ENCODE measurements around the gene C19orf47.

C19orf47 gene, protein sequence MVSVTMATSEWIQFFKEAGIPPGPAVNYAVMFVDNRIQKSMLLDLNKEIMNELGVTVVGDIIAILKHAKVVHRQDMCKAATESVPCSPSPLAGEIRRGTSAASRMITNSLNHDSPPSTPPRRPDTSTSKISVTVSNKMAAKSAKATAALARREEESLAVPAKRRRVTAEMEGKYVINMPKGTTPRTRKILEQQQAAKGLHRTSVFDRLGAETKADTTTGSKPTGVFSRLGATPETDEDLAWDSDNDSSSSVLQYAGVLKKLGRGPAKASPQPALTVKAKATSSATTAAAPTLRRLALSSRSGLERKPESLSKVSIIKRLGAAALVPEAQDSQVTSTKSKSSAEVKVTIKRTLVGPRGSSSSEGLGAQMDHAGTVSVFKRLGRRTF

DNA sequence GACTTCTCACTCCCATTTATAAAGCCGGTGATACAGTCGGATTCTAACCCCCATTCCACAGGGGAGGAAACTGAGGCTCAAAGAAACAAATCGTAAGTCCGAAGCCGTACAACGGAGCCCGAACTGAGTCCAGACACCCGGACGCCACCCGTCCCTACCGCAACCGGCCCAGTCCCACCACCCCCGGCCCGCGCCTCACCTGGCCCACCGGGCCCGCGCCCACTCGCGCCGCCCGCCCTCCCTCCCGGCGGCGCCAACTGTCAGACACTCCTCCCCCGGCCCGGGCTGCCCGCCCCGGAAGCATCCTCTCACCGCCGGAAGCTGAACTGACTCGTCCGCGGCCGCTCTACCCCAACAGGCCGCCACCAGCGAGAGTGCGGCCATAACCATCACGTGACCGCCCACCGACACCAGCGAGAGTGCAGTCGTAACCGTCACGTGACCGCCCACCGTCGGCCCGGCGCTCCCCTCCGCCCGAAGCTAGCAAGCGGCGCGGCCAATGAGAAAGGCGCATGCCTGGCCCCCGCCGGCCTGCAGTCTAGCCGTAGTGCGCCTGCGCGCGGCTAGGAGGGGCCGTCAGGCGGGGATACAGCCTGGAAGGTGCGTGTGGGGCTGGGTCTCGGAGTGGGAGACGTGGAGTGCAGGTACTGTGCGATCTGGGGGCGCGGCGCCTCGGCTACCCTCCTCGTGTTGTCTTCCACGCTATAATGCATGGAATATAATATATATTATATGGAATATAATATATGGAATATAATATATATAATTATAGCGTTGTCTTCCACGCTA lies at the start of gene C19orf47, which contains the start of gene PLD3:
TSS of gene C19orf47 (minus strand) at position 273 of the 789 bp plus-strand sequence. CDS start 6,540 bp downstream, outside the sequence.
TSS of gene PLD3 (plus strand) at position 571 of the 789 bp plus-strand sequence. CDS start 17,789 bp downstream, outside the sequence.
- DNase-seq: peak; percentile 98

DNA sequence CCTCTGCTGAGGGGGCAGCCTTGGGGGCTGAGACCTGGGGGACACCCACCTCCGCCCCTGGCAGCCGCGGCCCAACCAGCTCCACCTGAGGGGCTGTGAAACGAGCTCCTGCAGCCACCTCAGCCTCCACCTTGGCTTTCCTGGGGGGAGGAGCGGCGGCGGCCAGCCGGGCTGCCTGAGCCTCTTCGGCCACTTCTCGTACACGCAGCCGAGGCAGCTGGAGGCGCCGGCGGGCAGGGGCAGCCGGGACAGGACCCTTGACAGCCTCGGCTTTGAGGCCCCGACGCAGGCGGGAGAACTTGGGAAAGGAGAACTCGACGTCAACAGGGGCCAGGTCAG lies 49.3 kb upstream of the C19orf47 start:
- DNase-seq: no peak

DNA sequence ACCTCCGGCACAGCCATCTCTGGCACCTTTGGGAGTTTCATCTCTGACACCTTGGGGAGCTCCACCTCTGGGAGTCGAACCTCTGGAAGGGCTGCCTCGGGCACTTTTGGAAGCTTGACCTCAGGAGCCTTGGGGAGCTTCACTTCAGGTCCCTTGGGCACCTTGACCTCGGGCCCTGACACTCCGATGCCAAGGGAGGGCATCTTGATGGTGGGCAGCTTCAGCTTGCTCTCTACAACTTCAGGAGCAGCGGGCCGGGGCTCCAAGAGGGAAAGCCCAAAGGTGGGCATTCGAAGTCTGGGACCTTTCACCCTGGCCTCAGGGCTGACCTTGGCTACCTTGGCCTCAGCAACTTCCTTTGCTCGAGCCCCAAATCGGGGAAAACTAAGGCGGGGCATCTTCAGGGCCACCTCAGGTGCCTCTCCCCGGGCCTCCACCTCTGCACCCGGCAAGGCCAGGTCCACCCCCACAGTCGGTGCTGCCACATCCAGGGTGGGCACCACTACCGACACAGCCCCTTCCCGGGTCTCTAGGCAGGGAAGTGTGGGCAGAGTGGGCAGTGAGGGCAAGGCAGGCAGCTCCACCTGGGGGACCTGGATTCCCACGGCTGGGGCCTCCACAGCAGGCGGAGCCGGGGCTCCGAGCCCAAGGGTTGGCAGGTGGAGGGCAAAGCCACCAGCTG lies 48.8 kb upstream of the C19orf47 start:
- DNase-seq: no peak

DNA sequence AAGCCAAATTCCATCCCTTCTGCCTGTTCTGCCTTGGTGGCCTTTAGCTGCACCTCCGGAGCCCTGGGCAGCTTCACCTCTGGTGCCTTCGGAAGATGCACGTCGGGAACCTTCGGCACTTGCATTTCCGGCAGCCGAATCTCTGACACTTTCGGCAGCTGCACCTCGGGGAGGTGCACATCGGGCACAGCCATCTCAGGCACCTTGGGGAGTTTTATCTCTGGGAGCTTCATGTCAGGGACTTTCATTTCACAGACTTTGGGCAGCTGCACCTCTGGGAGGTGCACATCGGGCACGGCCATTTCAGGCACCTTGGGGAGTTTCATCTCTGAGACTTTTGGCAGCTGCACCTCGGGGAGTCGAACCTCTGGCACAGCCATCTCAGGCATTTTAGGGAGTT lies 47.8 kb upstream of the C19orf47 start:
- DNase-seq: no peak

DNA sequence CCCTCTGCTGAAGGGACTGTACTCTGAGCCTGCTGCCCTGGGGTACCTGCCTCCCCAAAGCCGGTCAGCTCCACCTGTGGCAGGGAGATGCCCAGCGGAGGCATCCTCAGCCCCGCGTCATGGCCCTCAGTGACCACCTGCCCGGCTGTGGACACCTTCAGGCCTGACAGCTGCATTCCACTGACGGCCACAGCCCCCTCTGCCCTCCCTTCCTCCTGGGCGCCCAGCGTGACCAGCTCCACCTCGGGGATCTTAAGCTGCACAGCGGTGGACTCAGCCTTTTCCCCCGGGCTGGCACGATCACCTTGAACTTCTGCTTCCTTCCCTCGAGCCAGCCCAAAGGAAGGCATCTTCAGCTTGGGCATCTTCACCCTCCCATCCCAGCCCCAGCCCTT lies 46.6 kb upstream of the C19orf47 start:
- no peak for DNase-seq

DNA sequence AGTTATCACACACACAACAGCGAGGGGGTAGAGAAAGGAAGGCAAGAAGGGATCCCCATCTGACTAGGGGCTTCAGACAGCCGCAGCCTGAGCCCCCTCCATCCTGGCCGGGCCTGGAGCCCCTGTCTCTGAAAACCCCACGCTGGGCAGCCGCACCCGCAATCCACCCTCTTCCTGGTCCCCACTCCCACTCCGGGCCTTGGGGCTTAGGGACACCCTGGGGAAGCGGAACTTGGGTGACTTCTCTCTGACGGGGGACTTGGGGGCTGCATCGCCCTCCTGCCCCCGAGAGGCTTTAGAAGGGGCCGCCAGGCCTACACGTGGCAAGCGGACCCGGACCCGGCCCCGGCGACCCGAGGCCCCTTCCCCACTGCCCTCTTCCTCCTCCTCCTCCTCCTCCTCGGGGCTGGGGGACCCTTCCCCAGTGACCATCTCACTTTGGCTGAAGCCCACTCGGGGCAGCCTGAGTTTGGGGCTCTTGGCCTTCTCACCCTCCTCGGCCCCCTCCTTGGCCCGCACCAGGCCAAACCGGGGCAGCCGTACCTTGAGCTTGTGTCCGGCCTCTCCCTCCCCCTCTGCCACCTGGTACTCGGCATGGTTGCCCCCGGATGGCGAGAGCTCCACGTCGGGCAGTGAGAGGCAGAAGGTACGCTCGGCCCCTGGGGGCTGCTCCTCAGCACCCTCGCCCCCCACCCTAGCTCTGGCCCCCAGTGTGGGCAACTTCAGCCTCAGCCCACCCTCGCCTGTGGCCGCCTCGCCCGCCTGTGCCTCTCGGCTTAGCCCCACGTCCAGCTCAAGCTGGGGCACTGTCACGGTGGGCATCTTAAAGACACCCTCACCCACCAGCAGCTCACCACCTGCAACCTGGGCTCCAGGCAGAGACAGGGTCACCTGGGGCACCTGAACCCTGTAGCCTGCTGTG lies 46.0 kb upstream of the C19orf47 start:
- no peak for DNase-seq

DNA sequence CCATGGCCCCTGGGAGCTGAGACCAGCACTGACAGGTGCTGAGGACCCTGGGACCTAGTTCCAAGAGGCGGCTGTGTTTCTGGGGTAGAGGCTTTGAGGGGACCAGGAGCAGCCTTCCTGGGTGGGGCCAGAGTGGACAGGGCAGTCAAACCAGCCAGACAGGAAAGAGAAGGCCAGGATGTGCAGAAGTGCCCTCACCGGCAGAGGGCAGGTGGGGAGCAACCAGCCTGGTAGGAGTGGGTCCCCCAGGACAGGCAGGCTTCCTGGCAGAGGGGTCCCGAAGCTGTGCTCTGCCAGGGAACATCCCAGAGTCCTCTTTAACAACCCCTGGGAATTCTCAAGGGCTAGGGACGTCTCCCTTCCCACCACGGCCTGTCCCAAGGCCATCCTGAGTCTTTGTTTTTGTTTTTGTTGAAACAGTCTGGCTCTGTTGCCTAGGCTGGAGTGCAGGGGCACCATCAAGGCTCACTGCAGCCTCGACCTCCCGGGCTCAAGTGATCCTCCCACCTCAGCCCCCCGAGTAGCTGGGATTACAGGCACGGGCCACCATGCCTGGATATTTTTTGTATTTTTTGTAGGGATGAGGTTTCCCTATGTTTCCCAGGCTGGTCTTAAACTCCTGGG lies 44.8 kb upstream of the C19orf47 start:
- peak; percentile 29 for DNase-seq

DNA sequence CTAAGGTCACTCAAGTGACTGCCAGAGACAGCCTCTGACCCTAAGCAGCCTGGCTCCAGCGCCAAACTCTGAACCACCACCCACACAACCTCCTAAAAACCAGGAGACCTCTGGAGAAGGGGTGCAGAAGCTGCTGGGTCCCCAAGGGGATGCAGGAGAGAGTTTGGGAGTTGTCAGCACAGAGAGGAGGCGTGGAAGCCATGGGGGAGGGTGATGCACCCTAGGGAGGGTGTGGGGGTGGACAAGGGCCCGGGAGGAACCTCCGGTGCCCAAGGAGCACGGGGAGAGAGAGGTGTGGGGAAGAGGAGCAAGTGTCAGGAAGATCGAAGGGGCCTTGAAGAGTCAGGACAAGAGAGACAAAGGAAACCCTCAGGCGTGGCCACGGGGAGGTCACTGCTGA lies 43.9 kb upstream of the C19orf47 start:
- no peak for DNase-seq

DNA sequence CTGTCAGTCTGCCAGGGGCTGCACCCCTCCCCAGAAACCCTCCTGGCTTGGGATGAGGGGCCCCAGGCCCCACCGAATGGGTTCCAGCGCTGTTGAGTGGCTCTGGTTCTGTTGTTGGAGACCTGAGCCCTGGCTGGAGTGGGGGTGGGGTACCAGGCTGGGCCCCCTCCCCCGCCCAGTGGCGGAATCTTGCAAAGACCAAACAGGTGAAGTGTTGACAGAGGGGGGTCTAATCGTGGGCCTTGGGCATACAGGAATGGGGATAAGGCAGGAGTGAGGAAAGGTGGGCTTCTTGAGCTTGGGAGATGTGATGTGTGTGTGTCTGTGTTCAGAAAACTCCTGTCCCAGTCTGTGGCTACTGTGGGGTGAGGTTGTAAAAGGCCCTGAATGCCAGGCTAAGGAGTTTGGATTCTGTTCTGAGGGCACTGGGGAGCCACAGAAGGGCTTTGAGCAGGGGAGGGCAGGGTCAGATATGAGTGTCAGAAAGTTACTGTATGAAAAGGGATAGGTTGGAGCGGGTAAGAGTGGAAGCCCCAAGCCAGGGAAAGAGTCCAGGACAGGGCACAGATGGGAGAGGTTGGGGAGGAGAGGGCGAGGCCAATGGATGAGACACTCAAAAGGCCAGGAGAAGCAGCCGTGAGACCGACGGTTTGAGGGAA lies 42.0 kb upstream of the C19orf47 start, which contains the start of gene HIPK4:
TSS of gene HIPK4 (minus strand) at position 98 of the 659 bp plus-strand sequence. CDS start 279 bp downstream, outside the sequence.
- no peak for DNase-seq

DNA sequence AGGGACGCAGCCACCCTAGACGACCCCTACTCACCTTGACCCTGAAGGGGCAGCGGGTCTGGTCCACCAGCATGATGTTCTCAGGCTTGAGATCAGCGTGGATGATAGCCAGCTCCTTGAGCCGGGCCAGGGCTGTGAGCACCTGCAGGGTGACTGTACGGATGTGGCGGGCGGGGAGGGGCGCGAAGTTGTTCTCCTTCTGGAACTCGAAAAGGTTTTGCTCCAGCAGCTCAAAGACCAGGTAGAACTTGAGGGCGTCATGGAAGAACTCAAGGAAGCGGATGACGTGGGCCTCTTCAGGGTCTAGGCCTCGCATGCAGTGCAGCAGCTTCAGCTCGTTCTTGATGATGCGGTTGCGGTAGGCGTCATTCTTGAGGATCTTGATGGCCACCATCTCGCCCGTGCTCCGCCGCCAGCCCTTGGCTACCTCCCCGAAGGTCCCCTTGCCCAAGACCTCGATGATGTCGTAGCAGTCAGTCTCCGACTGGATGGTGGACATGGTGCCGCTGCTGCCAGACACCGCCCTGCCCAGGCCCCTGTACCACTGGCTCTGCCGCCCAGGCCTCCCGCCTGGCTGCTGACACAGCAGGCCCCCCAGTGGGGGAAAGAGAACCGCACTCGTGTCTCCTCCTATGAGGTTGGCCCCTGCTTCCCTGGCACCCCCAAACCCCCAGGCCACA lies 41.3 kb upstream of the C19orf47 start:
- DNase-seq: no peak

DNA sequence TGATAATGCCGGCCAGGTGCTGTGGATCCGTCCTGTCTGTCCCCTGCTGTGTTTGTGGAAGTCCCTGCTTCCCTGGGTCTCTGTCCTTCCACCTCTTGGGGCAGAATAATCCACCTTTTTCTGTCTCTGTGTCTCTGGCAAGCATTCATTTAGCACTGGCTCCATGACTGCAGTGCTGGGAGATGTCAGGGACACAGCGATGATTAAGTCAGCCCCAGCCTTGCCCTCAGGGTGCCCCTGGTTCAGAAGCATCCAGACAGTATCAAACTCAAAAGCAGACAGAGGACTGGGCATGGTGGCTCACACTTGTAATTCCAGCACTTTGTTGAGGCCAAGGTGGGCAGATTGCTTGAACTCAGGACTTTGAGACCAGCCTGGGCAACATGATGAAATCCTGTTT lies 40.3 kb upstream of the C19orf47 start:
- DNase-seq: no peak

DNA sequence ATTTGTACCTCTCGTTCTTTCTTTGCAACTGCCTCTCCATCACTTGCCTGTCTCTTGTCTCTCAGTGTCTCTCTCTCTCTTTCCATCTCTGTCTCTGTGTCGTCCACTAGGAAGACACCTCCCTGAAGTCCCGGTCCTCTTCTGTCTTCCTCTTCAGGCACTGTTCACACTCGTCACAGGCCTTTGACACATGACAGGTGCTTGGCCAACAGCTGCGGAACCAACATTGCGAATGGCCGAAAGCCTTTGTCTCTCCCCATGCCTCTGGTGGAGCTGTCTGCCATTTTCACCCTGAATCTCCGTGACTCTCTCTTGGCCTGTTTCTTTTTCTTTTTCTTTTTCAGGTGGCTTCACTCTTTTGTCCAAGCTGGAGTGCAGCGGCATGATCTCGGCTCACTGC lies 39.0 kb upstream of the C19orf47 start:
- no peak for DNase-seq

DNA sequence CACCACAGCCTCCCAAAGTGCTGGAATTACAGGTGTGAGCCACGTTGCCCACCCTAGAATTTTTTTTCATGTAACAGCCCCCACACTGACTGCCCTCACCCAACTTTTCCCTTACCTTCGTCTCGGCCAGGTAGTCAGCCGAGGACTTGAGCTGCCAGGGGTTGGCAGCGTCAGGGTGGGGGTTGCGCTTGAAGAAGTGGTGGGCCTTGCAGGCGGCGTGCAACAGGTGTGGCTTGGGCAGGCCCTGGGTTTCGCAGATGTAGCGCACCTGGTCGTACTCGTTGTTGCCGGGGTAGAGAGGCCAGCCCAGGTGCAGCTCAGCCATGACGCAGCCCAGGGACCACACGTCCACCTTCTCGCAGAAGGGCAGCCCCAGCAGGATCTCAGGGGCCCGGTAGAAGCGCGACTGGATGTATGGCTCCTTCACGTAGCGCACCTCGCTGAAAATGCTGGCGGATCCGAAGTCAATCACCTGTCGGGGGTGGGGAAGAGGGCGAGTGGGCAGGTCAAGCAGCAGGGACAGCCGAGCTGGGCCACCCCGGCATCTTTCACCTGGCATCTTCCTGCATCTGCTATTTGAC lies 35.6 kb upstream of the C19orf47 start:
- peak; percentile 18 for DNase-seq

DNA sequence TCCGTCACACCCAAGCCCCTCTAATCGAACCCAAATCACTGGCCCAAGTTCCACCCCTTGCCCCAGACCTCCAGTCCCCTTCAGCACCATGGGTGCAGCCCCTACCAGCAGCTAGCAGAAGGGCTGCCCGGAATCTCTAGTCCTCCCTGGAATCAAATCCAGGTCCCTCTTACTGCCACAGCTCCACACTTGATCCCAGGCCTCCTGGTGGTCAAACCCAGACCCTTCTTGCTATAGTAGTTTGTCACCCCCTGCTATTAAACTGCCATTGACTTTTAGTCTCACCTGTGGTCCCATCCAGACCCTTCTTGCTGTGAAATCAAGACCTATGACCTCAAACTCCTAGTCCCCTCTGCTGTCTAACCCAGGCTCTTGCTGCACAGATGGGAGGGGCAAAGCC lies 33.1 kb upstream of the C19orf47 start:
- no peak for DNase-seq

DNA sequence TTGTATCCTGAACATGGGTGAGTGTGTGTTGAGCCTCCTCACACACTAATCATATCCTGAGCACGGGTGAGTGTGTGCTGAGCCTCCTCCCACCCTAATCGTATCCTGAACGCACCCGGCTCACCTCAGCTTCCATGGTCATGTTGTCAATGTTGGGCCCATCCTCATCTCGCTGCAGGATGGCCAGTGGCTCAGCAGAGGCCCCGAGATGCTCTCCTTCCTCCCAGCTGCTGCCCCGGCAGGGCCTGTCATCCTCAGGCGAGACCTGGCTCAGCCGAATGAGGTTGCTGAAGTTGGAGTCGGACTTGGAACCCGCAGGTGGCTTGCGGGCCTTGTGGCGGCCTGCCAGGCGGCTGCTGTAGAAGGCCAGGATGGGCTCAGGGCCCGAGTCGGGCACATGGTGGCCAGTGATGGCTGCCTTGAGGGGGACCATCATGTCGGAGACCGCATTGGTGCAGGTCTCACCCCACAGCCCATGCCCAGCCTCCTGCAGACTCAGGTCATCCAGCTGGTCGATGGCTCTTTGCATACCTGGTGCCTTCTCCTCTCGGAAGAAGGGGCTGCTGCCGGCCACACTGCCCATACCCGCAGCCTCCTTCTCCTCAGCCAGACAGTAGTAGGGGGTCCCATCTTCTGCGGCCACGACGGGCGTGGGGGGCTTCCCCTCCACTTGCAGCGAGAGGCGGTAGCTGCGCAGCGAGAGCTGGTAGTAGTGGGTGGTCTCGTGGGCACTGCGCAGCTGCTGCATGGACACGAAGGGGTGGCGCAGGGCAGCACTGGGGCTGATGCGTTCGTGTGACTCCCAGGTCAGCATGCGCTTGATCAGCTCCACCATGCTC lies 32.2 kb upstream of the C19orf47 start:
- no peak for DNase-seq

DNA sequence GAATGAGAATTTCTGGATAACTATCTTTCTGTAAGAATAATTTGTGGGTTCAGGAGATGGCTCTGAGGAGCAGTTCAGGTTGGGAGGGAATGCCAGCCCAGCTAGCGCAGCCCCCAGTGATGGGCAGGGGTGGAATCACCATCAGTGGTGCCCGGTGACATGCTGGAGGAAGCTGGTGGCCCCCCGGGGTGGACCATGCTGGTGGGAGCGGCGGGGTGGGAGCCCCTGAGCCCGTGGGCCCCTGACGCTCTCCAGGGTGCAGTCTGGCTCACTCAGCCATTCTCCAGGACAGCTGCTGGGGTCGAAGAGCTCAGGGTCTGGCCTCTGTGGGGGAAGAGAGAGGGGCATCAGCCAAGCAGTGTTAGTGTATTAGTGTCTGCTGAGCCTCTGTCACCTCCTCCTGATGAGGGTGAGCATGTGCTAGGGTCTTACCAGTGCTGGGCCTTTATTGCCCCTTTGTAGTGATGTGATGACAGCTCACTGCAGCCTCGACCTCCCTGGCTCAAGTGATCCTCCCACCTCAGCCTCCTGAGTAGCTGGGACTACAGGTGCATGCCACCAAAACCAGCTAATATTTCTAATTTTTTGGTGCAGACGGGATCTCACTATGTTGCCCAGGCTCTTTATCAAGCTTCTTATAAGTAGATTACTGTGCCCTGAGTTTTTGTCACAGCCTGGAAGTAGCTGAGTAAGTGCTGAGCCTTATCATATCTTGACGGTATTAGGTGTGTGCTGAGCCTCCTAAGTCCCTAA lies 31.4 kb upstream of the C19orf47 start:
- DNase-seq: no peak

DNA sequence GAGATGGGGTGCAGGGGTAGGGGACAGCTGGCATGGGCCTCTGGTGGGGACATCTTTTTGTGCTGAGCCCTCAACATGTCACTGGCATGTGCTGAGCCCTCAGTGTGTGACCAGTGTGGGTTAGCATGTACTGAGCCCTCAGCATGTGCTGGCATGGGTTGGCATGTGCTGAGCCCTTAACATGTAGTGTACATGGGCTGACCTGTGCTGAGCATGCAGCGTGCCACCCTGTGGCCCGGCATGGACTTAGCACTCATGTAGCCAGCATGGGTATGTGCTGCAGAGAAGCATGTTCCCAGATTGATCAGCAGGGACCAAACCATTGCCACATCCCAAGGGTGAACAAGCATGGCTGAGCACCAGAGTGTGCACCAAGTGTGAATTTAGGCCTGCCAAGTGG lies 30.3 kb upstream of the C19orf47 start:
- no peak for DNase-seq

DNA sequence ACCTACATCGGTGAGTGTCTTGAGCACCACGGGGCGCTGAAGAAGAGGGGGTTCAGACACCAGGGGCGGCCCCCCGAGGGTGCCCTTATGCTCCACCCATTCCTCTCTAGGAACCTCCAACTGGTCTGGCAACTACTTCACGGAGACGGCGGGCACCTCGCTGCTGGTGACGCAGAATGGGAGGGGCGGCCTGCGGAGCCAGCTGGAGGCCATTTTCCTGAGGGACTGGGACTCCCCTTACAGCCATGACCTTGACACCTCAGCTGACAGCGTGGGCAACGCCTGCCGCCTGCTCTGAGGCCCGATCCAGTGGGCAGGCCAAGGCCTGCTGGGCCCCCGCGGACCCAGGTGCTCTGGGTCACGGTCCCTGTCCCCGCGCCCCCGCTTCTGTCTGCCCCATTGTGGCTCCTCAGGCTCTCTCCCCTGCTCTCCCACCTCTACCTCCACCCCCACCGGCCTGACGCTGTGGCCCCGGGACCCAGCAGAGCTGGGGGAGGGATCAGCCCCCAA lies 29.7 kb upstream of the C19orf47 start:
- DNase-seq: no peak
